OCI-LY1 (cell line): ENCODE measurements around the gene LBH.

ENCODE experiments used
- CTCF ChIP-seq: fragments of 200-600 bp; sonication (generic), shearing (Covaris generic); IDR thresholded peaks from 2 replicates; pipeline ENCODE4 v1.5.1; 2017; ENCODE audit warnings: mild to moderate bottlenecking, antibody characterized with exemption, low read length, moderate library complexity, mixed read lengths
- EZH2 ChIP-seq: fragments of 200-600 bp; sonication (generic), shearing (Covaris generic); IDR thresholded peaks from 2 replicates; pipeline ENCODE4 v1.8.0; 2017; ENCODE audit warnings: borderline replicate concordance, mixed run types, mild to moderate bottlenecking, antibody characterized with exemption, low read length, moderate library complexity, mixed read lengths

- TF ChIP-seq CTCF, result no peak
- TF ChIP-seq EZH2, result no peak
These were observed 4.7 kb downstream of the LBH start for GRCh38 chr2:30235859-30236535.
